GM18873 (cell line): ENCODE data around the gene CSRP2.

Experiments used
- ATAC-seq: cut with Tn5 transposase; IDR thresholded peaks from one replicate; pipeline ENCODE4 v1.9.1; 2021; ENCODE audit warnings: mild to moderate bottlenecking, moderate library complexity, moderate number of reproducible peaks; ENCODE audit not compliant: unreplicated experiment, low FRiP score

The CSRP2 gene

DNA sequence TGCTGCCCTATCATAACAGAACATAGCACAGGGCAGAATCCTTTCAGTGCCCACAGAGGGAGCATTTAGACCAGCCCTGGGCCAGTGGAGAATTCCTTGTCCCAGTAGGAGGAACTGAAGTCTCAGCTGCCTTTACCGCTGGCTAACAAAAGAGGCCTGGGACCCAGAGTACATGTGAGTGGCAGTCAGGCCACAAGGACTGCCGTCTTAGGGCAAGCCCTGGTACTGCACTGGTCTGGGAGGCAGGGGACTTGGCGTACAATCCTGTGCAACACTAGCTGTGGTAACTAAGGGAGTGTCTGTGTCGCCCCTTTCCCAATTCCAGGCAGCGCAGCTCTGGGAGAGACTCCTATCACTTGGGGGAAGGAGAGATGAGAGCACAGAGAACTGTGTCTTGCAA, 17.0 kb upstream of the CSRP2 start:
- ATAC-seq: no peak

DNA sequence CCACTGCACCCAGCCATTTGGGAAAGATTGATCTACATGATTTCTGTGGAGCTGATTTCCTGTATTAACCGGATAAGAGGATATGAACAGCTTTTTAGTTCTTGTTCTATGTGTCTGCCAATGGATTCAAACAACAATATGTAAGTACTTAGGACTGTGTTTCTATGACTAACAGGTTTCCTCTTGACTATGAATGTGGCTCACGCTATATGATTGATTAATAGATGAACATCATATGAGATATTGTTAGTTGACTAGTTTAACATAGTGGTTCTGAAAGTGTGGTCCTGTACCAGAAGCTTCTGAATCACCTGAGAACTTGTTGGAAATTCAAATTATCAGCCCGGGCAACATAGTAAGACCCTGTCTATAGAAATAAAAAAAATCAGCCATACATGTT, 12.8 kb upstream of the CSRP2 start:
- ATAC-seq: no peak

DNA sequence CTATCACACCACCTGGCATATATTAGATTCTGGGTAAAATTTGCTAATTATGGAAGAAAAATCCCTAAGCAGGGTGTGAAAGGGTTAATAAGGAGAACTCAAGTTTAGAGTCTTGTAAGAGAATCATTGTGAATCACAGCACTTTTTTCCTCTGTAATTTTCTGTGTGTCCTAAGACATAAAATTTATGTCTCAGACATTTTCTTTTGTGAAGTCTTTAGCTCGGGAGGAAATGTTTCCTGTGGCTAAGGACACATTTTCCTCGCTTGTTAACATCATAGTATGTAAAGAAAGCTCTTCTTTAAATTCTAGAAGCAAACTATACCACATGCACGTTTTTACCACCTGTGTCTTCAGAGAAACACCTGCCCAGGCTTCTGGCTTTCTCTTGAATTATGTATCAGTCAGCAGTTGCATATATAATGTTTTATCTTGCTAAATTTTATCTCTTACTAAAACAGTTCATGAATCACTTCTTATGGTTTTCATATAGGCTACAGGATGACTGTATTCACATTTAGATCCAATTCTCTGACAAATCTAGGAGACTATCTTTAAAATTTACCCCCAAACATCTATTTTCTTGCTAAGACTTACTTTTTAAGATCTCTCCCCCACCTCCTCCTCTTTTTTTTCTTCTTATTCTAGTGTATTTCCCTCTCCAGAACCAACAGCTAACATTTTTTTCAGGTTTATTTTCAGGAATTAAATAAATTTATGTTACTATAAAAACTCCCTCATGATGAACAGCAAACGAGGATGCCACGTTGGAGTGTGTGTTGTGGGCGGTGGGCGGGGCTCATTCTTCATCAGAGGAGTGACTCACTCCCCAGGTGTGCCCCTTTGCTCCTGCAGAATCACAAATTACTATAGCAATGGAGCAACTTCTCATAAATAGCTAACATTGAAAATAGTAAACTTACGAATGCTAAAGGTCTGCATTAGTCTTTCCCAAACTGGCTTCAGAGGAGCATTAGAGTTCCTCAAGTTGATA, 11.6 kb upstream of the CSRP2 start:
- ATAC-seq: no peak

DNA sequence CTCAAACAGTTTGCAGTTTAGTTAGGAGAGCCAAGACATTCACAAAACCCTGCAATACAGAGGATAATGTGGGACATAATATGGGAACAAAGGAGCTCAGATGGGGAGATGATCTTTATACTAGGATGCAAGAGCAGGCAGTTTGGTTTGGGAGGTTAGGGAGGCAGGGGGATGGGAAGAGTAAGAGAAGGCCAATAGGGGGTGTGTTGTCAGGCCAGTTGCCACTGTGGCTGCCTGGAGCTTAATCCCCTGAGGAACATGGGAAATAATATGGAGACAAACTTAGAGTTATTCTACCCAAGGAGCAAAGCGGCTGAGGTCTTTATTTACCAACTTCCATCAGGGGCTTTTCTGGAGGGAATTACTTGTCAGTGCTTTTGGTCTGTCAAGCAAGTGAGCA, 10.0 kb upstream of the CSRP2 start:
- ATAC-seq: no peak

DNA sequence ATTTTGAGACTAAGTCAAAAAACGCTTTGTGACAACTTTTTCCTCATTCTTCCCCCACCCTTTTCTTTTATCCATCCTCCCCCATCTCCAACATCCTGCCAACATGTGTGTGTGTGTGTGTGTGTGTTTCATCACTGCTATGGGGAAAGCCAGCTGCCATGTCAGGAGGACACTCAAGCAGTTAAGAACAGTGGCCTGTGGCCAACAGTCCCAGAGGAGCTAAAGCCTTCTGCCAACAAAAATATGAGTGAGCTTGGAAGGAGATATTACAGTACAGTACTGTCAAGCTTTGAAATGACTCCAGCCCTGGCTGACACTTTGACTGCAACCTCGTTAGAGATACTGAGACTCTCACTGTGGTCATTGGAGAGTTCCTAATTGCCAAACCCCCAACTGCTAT, 5.0 kb upstream of the CSRP2 start:
- ATAC-seq: no peak

DNA sequence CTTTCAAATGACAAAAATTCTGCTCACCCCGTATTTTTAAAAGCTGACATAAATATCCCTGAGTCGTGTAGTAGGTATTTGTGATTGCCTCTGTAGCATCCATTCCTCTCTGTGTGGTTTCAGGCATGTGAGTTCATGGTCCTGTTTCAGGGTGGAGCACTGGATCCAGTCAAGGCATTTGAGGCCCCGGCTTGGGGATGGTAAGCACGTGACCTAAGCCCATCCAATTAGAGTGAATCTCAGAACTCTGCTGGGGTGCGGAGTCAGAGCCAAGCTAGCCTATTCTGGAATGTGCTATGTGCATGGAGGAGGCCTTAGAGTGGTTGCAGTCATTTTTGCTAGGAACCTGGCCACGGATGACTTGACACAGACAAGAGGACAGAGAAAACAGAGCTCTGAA, 4.3 kb upstream of the CSRP2 start:
- ATAC-seq: no peak

DNA sequence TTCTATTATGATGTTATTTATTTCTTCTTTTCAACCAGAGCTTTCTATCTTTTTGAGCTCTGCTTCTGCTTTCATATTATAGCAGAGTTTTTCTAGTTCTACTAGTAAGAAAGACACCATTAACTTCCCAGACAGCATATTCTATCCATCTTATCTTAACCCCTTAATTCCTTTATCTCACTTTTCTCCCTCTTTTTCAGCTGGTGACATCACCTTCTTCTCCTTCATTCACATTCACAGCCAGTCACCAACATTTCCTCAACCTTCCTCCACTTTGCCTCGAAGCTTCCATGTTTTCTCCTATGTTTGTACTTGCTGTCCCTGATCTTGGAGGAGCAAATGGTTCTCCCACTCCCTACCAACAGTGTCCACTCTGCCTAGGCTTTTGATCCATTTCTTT, 3.5 kb upstream of the CSRP2 start:
- no peak for ATAC-seq

DNA sequence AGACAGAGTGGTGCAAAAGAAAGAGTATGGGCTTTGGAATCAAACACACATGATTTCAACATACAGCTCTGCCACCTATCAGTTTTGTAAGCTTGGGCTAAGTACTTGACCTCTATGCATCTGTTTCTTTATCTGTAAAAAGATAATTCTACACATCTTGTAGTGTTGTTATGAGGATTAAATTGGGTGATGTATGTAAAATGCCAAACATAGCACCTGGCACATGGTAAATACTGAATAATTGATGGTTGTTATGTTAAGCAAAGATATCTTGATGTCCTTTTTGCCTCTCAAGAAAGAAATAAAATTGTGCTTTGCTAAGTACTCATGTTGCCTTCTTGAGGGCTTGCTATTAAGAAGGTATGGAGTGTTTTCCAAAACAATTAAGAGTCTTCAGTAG, 2.3 kb upstream of the CSRP2 start:
- no peak for ATAC-seq

DNA sequence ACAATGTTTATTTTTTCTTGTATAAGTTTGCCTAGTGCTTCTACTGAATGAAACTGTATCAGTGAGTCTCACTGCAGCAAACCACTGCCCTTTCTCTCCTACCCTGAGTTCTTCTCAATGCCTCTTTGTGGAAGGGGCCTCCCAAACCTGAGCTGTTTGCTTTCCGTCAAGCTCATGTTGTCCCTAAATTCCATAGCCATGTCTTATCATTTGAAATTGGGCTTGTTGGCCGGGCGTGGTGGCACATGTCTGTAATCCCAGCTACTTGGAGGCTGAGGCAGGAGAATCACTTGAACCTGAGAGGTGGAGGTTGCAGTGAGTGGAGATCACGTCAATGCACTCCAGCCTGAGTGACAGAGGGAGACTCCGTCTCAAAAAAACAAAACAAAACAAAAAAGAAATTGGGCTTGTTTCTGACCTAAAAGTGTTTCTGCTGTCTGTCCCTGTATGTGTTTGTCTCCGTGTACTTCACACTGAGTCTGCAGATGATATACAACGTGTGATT, 1.8 kb upstream of the CSRP2 start:
- ATAC-seq: no peak

DNA sequence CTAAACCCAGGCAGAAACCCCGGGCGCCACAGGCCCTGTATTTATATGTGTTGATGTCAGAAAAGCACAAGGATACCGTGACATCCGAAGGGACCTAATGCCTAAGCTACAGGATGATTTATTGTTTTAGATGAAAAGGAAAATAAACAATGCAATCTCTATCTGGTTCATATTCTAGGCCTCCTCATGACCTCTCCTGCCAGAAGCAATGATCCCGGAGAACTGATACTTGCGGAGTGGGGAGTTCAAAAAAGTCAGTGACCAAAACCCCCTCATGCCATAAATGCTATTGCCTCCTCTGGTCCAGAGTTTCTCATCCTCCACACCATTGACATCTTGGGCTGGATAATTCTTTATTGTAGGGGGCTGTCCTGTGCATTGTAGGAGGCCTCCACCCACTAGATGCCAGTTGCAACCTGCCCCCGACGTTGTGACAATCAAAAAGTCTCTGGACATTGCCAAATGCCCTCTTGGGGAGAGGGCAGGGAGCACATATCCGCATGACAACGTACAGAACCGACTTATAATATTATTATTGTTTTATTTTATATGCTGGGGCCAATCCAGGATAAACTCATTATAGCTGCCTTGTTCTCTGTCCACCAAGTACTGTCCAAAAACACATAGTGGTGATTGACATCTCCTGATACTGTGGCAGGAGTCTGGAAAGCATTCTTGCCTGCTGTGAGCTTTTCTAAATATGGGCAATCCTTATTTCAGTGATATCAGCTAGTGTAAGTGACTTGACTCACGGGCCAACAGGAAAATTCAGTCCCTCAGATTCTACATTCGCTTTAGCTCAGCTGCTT, 1.1 kb upstream of the CSRP2 start:
- no peak for ATAC-seq

DNA sequence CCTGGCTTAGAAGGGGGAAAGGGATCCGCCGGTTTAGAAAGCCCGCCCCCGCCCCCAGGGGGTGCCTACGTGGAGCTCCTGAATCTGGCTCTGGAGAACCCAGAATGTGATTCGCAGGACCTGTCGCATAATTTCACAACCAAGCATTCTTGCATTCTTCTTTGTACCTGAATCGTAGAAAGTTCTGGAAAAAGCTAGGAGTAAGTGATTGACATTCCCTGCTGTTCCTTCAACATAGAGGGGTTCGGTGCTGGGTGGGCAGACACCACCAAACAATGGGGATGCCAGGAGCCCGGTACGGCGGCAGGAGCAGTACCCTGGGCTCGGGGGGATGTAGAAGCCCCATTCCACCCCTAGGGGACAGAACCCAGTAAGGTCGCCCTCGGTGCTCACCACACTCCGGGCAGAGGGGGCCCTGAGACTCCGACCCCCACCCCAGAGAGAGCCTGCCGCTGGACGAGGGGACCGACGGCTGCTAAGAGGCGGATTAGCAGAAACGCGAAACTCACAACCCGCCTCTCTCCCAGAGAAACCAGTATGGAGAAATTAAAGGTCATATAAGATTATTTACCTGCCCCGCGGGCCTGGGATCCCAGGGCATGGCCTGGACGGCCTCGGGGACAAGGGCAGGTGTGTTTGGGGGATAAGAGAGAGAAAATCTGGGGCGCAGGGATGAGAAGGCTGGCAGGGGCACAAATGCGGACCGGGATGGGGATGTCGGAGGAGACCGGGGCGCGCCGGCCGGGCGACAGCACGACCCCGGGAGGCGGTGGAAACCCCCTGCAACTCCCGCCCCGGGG, 520 bp downstream of the CSRP2 start:
- peak; percentile 25 for ATAC-seq

DNA sequence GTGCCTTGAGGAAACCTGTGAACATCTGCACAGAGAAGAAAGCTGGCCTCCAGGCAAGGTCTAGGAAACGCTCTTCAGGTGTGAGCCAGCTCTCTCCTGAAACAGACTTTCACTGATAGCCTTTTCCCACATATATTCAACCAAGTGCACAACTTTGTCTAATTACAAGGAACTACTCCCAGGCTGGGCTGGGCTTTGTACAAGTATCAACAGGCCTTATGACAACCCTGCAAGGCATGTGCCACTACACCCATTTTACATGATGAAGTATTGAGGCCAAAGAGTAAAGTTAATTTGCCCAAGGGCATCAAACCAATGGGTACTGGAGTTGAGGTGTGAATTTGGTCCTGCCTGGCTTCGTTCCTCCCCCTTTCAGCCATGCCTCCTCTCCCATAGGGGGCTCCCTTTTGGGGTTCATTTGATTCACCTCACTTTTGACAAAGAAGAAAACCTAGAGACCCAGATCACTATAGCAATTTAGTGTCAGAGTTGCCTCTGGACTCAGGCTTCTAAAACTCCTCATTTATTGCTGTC, 2.1 kb downstream of the CSRP2 start:
- ATAC-seq: no peak

DNA sequence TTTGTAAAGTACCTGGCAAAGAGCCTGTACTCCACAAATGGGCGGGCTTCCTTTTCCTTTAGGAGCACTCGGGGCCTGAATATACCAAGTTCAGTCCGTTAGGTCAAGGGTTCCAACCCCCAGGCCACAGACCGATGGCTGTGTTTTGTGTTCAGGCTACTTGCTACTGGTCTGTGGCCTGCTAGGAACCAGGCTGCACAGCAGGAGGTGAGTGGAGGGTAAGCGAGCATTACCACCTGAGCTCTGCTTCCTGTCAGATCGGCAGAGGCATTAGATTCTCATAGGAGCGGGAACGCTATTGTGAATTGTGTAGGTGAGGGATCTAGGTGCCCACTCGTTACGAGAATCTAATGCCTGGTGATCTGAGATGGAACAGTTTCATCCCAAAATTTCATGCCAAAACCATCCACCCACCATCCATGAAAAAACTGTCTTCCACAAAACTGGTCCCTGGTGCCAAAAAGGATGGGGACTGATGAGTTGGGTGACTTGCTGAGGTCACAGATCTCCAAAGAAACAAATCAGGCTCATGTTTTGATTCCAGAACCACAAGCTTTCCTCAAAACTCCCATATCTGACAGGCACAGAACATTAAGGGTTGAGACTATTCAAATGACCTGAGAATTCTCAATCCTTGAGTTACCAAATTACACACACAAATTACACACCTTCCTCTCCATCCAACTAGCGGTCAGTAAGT, 4.2 kb downstream of the CSRP2 start:
- ATAC-seq: no peak

DNA sequence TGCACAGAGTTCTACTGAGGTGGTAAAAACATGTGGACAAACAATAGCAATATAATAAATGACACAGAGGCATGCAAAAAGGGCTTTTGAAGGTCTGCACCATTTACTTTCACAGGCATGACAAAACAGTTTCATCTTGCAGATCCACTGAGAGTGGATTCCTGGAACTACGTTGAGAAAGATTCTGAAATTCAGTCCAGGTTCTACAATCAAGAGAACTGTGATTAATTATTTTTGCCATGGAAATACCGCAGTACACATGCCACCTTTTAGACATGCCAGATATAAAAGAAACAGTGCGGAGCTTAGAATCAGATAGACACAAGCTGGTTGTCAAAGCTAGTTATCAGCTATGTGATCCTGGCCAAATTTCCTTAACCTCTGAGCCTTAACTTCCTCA, 4.8 kb downstream of the CSRP2 start:
- no peak for ATAC-seq

DNA sequence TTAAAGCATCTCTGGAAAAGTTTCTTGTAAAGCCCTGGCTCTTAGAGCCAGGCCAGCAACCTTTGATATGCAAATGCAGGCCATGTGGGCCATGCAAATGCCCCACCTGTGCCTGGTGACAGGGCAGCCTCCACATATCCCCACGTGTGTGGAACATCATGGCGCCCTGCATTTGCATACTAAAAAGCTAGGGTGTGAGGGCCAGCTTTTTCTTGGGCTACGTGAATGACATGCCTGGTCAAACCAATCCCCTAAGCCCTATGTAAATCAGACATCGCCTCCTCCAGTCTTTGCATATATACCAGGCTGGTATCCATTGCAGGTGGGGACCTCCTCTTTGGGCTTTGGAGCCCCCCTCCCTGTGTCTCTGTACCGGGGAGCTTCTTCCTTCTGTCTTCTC, 6.4 kb downstream of the CSRP2 start:
- no peak for ATAC-seq

DNA sequence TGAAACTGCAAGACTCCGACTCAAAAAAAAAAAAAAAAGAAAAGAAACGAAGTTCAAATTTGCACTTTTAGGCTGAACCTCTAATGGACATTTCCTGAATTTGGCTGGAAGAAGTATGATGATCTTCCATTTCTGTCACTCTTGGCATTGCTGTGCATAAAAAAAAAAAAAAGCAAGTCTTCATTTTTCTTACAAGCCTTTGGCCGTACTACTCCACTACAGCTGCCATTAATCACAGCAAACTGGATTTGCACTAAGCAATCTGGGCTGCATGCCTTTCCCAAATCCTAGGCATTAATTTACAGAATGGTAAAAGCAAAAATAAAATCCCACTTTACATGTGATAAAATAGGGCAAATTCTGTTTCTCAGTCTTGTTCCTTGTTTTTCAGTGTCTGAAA, 7.1 kb downstream of the CSRP2 start:
- no peak for ATAC-seq

DNA sequence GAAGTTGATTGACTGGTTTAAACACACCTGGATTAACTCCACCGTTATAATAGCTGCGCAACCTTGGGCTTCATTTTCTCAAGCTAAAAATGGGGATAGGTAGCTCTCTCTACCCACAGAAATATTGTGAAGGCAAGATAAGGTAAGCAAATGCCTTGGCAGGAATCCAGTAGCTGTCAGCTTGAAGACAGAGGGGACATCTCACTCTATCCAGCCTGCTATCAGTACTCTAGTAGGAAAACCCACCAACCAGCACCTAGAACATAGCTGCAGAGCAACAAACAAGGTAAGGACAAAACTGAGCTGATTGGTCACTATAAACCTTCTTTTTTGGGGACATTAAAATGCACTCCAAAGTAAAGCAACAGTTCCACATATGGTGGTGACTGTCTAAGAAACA, 7.7 kb downstream of the CSRP2 start:
- no peak for ATAC-seq

DNA sequence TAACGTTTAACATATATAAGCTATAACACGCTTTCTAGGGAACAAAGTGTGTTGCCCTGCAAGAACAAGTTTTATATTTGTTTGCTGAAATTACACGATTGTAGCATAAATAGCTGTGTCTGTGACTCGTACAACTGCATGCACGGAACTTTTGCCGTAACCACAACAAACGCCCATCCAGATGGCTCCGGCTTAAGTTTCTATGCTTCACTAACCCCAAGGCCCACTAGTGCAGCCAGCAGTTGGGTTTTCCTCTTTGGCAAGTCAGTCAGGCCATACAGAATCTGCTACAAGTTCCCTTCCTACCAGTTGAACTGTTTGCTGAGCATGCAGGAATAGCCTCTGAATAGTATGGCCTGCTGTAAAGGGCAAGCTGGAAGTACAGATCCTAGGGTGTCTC, 12.1 kb downstream of the CSRP2 start:
- ATAC-seq: no peak

DNA sequence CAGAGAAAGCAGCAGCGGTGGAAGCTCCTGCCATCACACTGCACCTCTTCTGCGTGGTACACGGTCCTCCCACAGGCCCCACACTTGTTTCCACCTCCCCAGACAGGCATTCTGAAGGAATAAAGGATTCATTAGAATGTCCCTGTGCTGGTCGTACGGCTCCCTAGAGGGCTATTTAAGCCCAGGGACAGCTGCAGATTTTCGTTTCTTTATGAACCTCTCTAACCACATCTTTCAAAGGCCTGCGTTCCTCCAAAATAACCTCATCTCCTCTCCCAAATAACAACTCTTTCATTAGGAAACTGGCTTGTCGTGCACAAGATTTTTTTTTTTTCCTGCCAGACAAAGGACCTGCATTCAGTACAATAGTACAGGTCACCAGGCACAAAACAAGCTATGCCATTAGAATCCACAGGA, 12.7 kb downstream of the CSRP2 start:
- no peak for ATAC-seq
